HepG2 (cell line): ENCODE data around the gene STON1.
"Not testable (repeated sequence)": the region's sequence is repeated elsewhere in the genome, so short reads cannot be mapped to it uniquely, and the experiment has no call there.

Experiments
- CTCF ChIP-seq: sonication (generic); formaldehyde crosslinking; IDR thresholded peaks from 2 replicates; pipeline ENCODE4 v1.5.0; 2020; ENCODE audit warnings: mild to moderate bottlenecking, missing genetic modification reagents, moderate library complexity
- GTF2F1 ChIP-seq: fragments of 150-350 bp; IDR thresholded peaks from 2 replicates; pipeline ENCODE4 v1.6.1; 2014; ENCODE audit warnings: low read length
- NR2C2 ChIP-seq: sonication (generic); formaldehyde crosslinking; IDR thresholded peaks from 2 replicates; pipeline ENCODE4 v1.4.0; 2020; ENCODE audit warnings: missing genetic modification reagents, mild to moderate bottlenecking, moderate library complexity, borderline replicate concordance
- PCBP1 ChIP-seq: fragments of 200-400 bp; formaldehyde crosslinking; IDR thresholded peaks from 2 replicates; pipeline ENCODE4 v1.6.1; 2017; ENCODE audit warnings: mild to moderate bottlenecking, low read depth, low read length, borderline replicate concordance
- POLR2A ChIP-seq, 2 experiments: IDR thresholded peaks; 2 replicates each; pipeline ENCODE4 v1.6.1; 2011; ENCODE audit warnings: low read depth in 2 of 2, low read length in 2 of 2, mild to moderate bottlenecking in 1 of 2, moderate library complexity in 1 of 2; ENCODE audit not compliant: insufficient read depth in 1 of 2
- PRDM15 ChIP-seq: sonication (generic); formaldehyde crosslinking; IDR thresholded peaks from 2 replicates; pipeline ENCODE4 v1.4.0; 2020; ENCODE audit warnings: missing genetic modification reagents
- SP1 ChIP-seq, 2 experiments: fragments of 450-650 bp in 1 of 2; sonication (generic) in 1 of 2; formaldehyde crosslinking in 1 of 2; IDR thresholded peaks; 2 replicates each; pipeline versions ENCODE4 v1.4.0 to v1.6.1; 2016 to 2020; ENCODE audit warnings: missing genetic modification reagents in 1 of 2
- ZBTB7A ChIP-seq: sonication (generic); formaldehyde crosslinking; IDR thresholded peaks from 2 replicates; pipeline ENCODE4 v1.8.0; 2022; ENCODE audit warnings: mild to moderate bottlenecking, missing genetic modification reagents
- ZNF615 ChIP-seq: sonication (generic); formaldehyde crosslinking; IDR thresholded peaks from 2 replicates; pipeline ENCODE4 v1.5.0; 2020; ENCODE audit warnings: mild to moderate bottlenecking, missing genetic modification reagents, borderline replicate concordance

- not testable (repeated sequence) for TF ChIP-seq ZBTB7A; NR2C2 (CRISPR knock-in tag); CTCF (CRISPR knock-in tag); POLR2A (IDR thresholded peaks at IDR 0.05; ENCODE audit: insufficient read depth in 1 of 2, low read depth in 2 of 2, low read length in 2 of 2); ZNF615 (CRISPR knock-in tag); PRDM15; SP1 (IDR thresholded peaks at IDR 0.05); SP1 (CRISPR knock-in tag; IDR thresholded peaks at IDR 0.05); GTF2F1; PCBP1
Observed at GRCh38 chr2:48596751-48597150, 66.8 kb downstream of the STON1 start.
